H9 (cell line): ENCODE measurements around the gene CCM2. TPM values are rescaled to one million over a fixed set of nuclear protein-coding genes. Genes with fewer than 3 reads are reported as not detected.

Source experiments
- DNase-seq: peaks from one replicate; pipeline ENCODE4 v3.0.0-alpha.2; 2017
- H2AFZ ChIP-seq: one replicate; pipeline ENCODE4 v1.6.1; 2013; ENCODE audit warnings: mild to moderate bottlenecking, low read length, control low read depth, moderate library complexity
- H2AK5ac ChIP-seq: 2 replicates; pipeline ENCODE4 v1.6.1; 2013; ENCODE audit warnings: low read length, control low read depth, mixed read lengths; ENCODE audit not compliant: insufficient read length
- H2BK120ac ChIP-seq: one replicate; pipeline ENCODE4 v1.6.1; 2013; ENCODE audit warnings: low read depth, mild to moderate bottlenecking, low read length, control low read depth, inconsistent platforms; ENCODE audit not compliant: poor library complexity, severe bottlenecking
- H2BK12ac ChIP-seq: 2 replicates; pipeline ENCODE4 v1.6.1; 2013; ENCODE audit warnings: low read length, control low read depth, mixed read lengths, low read depth; ENCODE audit not compliant: insufficient read length
- H2BK15ac ChIP-seq: 2 replicates; pipeline ENCODE4 v1.6.1; 2013; ENCODE audit warnings: low read depth, low read length, control low read depth
- H2BK20ac ChIP-seq: one replicate; pipeline ENCODE4 v1.6.1; 2013; ENCODE audit warnings: low read depth, mild to moderate bottlenecking, low read length, control low read depth, inconsistent platforms; ENCODE audit not compliant: poor library complexity, severe bottlenecking
- H2BK5ac ChIP-seq: 2 replicates; pipeline ENCODE4 v1.6.1; 2013; ENCODE audit warnings: low read length, control low read depth, mixed read lengths; ENCODE audit not compliant: insufficient read length
- H3K14ac ChIP-seq: 2 replicates; pipeline ENCODE4 v1.6.1; 2013; ENCODE audit warnings: low read length, control low read depth; ENCODE audit not compliant: insufficient read depth
- H3K18ac ChIP-seq: 2 replicates; pipeline ENCODE4 v1.6.1; 2013; ENCODE audit warnings: low read depth, mild to moderate bottlenecking, mixed read lengths, low read length, control low read depth; ENCODE audit not compliant: insufficient read length
- H3K23ac ChIP-seq: 2 replicates; pipeline ENCODE4 v1.6.1; 2013; ENCODE audit warnings: low read length, control low read depth, mixed read lengths, low read depth; ENCODE audit not compliant: insufficient read length
- H3K23me2 ChIP-seq: 2 replicates; pipeline ENCODE4 v1.6.1; 2013; ENCODE audit warnings: low read depth, mild to moderate bottlenecking, mixed read lengths, low read length, control low read depth; ENCODE audit not compliant: insufficient read length, poor library complexity, severe bottlenecking
- H3K27ac ChIP-seq: 2 replicates; pipeline ENCODE4 v1.5.1; 2013; ENCODE audit warnings: low read length, control low read depth, mixed read lengths, low read depth; ENCODE audit not compliant: insufficient read length
- H3K27me3 ChIP-seq: 2 replicates; pipeline ENCODE4 v1.6.1; 2013; ENCODE audit warnings: low read length, control low read depth, inconsistent platforms; ENCODE audit not compliant: insufficient read depth
- H3K4ac ChIP-seq: 2 replicates; pipeline ENCODE4 v1.6.1; 2013; ENCODE audit warnings: low read depth, mild to moderate bottlenecking, control low read depth, inconsistent platforms, low read length, moderate library complexity
- H3K4me1 ChIP-seq: 2 replicates; pipeline ENCODE4 v1.6.1; 2013; ENCODE audit warnings: low read length, control low read depth, inconsistent platforms; ENCODE audit not compliant: insufficient read depth
- H3K4me2 ChIP-seq: 2 replicates; pipeline ENCODE4 v1.6.1; 2013; ENCODE audit warnings: low read length, control low read depth, mixed read lengths; ENCODE audit not compliant: insufficient read length, insufficient read depth
- H3K56ac ChIP-seq: 2 replicates; pipeline ENCODE4 v1.6.1; 2013; ENCODE audit warnings: low read depth, mild to moderate bottlenecking, mixed read lengths, low read length, control low read depth; ENCODE audit not compliant: insufficient read length
- H3K79me1 ChIP-seq: 2 replicates; pipeline ENCODE4 v1.6.1; 2013; ENCODE audit warnings: low read depth, mild to moderate bottlenecking, moderate library complexity, low read length, control low read depth, inconsistent platforms; ENCODE audit not compliant: insufficient read depth, poor library complexity, severe bottlenecking
- H3K79me2 ChIP-seq: 2 replicates; pipeline ENCODE4 v1.6.1; 2013; ENCODE audit warnings: low read length, control low read depth, inconsistent platforms; ENCODE audit not compliant: insufficient read depth
- H3K9ac ChIP-seq: 2 replicates; pipeline ENCODE4 v1.6.1; 2013; ENCODE audit warnings: low read length, control low read depth, mixed read lengths; ENCODE audit not compliant: insufficient read length; ENCODE audit errors: extremely low read depth
- H3K9me3 ChIP-seq: one replicate; pipeline ENCODE4 v1.6.1; 2013; ENCODE audit warnings: low read depth, low read length, inconsistent platforms; ENCODE audit not compliant: control insufficient read depth
- H3T11ph ChIP-seq: one replicate; pipeline ENCODE4 v1.6.1; 2013; ENCODE audit warnings: mild to moderate bottlenecking, low read length, control low read depth, inconsistent platforms
- H4K20me1 ChIP-seq: one replicate; pipeline ENCODE4 v1.6.1; 2013; ENCODE audit not compliant: control insufficient read depth, insufficient read length, insufficient read depth
- H4K5ac ChIP-seq: 2 replicates; pipeline ENCODE4 v1.6.1; 2013; ENCODE audit warnings: low read depth, mild to moderate bottlenecking, mixed read lengths, low read length, control low read depth; ENCODE audit not compliant: insufficient read length
- H4K8ac ChIP-seq: replicated peaks from 2 replicates; pipeline ENCODE4 v1.6.1; 2013; ENCODE audit warnings: low read length, control low read depth, mixed read lengths, low read depth; ENCODE audit not compliant: insufficient read length
- H4K91ac ChIP-seq: 2 replicates; pipeline ENCODE4 v1.6.1; 2013; ENCODE audit warnings: low read depth, mild to moderate bottlenecking, moderate library complexity, mixed read lengths, low read length, control low read depth; ENCODE audit not compliant: insufficient read length
- H3K27ac Mint-ChIP-seq, 3 experiments: 2 replicates in 2 of 3; 3 replicates in 1 of 3; pipeline ENCODE4 v1.8.0; 2020 to 2021; ENCODE audit warnings: mixed read lengths in 3 of 3, mild to moderate bottlenecking in 1 of 3, moderate library complexity in 1 of 3
- H3K27me3 Mint-ChIP-seq: 2 replicates; pipeline ENCODE4 v1.8.0; 2021; ENCODE audit warnings: low read depth, mild to moderate bottlenecking, moderate library complexity, mixed read lengths
- H3K36me3 Mint-ChIP-seq, 3 experiments: 2 replicates in 2 of 3; 3 replicates in 1 of 3; pipeline ENCODE4 v1.8.0; 2020 to 2021; ENCODE audit warnings: low read depth in 3 of 3, mixed read lengths in 3 of 3; ENCODE audit not compliant: insufficient read depth in 1 of 3
- H3K4me1 Mint-ChIP-seq, 2 experiments: 2 replicates each; pipeline ENCODE4 v1.8.0; 2020; ENCODE audit warnings: mixed read lengths in 2 of 2
- H3K4me3 Mint-ChIP-seq, 2 experiments: 2 replicates in 1 of 2; 3 replicates in 1 of 2; pipeline ENCODE4 v1.8.0; 2020 to 2021; ENCODE audit warnings: mild to moderate bottlenecking in 2 of 2, mixed read lengths in 2 of 2, moderate library complexity in 1 of 2
- H3K9me3 Mint-ChIP-seq, 2 experiments: 2 replicates in 1 of 2; 3 replicates in 1 of 2; pipeline ENCODE4 v1.8.0; 2020; ENCODE audit warnings: mild to moderate bottlenecking in 2 of 2, mixed read lengths in 2 of 2, moderate library complexity in 1 of 2
- CTCF ChIP-seq: fragments of 200-600 bp; sonication (generic); conservative IDR thresholded peaks from 3 replicates; pipeline ENCODE4 v1.8.0; 2021; ENCODE audit warnings: antibody characterized with exemption, mild to moderate bottlenecking
- WGBS: extraction: QIAGEN DNeasy Blood & Tissue Kit; methylation state at CpG from one replicate; pipeline ENCODE4 v1.1.7; 2013; ENCODE audit warnings: missing lambda C conversion rate, low lambda C conversion rate, mixed read lengths; ENCODE audit not compliant: insufficient read length; ENCODE audit errors: extremely low coverage; 5-methylcytosine and 5-hydroxymethylcytosine counted together
- total RNA-seq: library from RNA; stranded (reverse); gene quantifications from 2 replicates; pipeline ENCODE4 v1.2.1, GENCODE V29; 2021

The CCM2 gene
- total RNA-seq, 1 experiment from 2014 or later: 30.4 TPM

GRCh38 chr7:45111298-45112223 lies 111.6 kb downstream of the CCM2 start, which contains the start of gene TBRG4:
TSS of gene TBRG4 (minus strand) at chr7:45111697. CDS start at chr7:45109237, 2,460 bp downstream.
- no CpG with 5 or more reads among the region's 64 CpGs for WGBS

More at GRCh38 chr7:45111298-45112223, 111.6 kb downstream of the CCM2 start, which contains the start of gene TBRG4:
- Histone ChIP-seq H4K5ac (no peak within 1 kb of the TSS), H4K91ac (no peak within 1 kb of the TSS), H2BK20ac (no peak within 1 kb of the TSS), H3K4ac (no peak within 1 kb of the TSS), H3K4me1 (no peaks in the 10 kb centered on the region), H3K27me3 (no peaks in the 10 kb centered on the region), H3K79me1 (peaks cover 10% of the 10 kb centered on the region), H2BK5ac (no peak within 1 kb of the TSS), H2BK120ac (no peak within 1 kb of the TSS), H3K14ac (peak within 1 kb of the TSS; percentile 95), H2AK5ac (no peak within 1 kb of the TSS), H3K23ac (no peak within 1 kb of the TSS), H3K79me2 (peaks cover 16% of the 10 kb centered on the region; the same call in 1 of the 2 replicates), H4K20me1 (no peaks in the 10 kb centered on the region), H2AFZ (no peak within 1 kb of the TSS), H3K4me2 (peak within 1 kb of the TSS; percentile 82), H3K18ac (peak within 1 kb of the TSS; percentile 98), H3K9ac (peak within 1 kb of the TSS; percentile 96), H3K9me3 (no peaks in the 10 kb centered on the region), H3T11ph (no peak within 1 kb of the TSS), H3K23me2 (no peaks in the 10 kb centered on the region), H4K8ac (no peak within 1 kb of the TSS), H3K56ac (no peak within 1 kb of the TSS), H2BK12ac (no peak within 1 kb of the TSS), H2BK15ac (no peak within 1 kb of the TSS), H3K27ac (peak within 1 kb of the TSS; percentile 57)
- peak within 1 kb of the TSS; percentile 98 to 99 for H3K4me3 Mint-ChIP-seq
- peak within 1 kb of the TSS; percentile 99 to 100 (median 100) for H3K27ac Mint-ChIP-seq
- TF ChIP-seq CTCF: peak; percentile 41; the same call in 2 of the 3 replicates
- DNase-seq: peak; percentile 93
- H3K4me1 Mint-ChIP-seq: peaks cover 11 to 12% of the 10 kb centered on the region in 2 experiments
- peaks cover 21% of the 10 kb centered on the region for H3K27me3 Mint-ChIP-seq
- peaks cover 0 to 4% of the 10 kb centered on the region in 2 experiments; a peak in 1 of 5 replicates for H3K9me3 Mint-ChIP-seq
- H3K36me3 Mint-ChIP-seq: peaks cover 25 to 33% (median 28%) of the 10 kb centered on the region in 3 experiments; a peak in 6 of 7 replicates
